GM23338 (cell line): Measurements from ENCODE around the gene SCGB1D2. TPM values are rescaled to one million over a fixed set of nuclear protein-coding genes. Genes with fewer than 3 reads are reported as not detected.

Experiments
- ATAC-seq: fragments of 200-7000 bp; cut with Tn5 transposase; 3 replicates; pipeline ENCODE4 v1.9.1; 2020
- DNase-seq: peaks from one replicate; pipeline ENCODE4 v3.0.0-alpha.2; 2015; ENCODE audit warnings: low spot score
- H2AFZ ChIP-seq: fragments of 200-600 bp; sonication (generic); 2 replicates; pipeline ENCODE4 v1.8.0; 2016; ENCODE audit warnings: antibody characterized with exemption, mild to moderate bottlenecking, moderate library complexity
- H3F3A ChIP-seq: fragments of 200-600 bp; sonication (generic); replicated peaks from 2 replicates; pipeline ENCODE4 v1.8.0; 2017; ENCODE audit warnings: antibody characterized with exemption, mixed run types, low read depth
- H3K27ac ChIP-seq: fragments of 200-600 bp; sonication (generic); 2 replicates; pipeline ENCODE4 v1.6.1; 2016; ENCODE audit warnings: low read depth
- H3K27me3 ChIP-seq: fragments of 200-600 bp; sonication (generic); 2 replicates; pipeline ENCODE4 v1.8.0; 2016; ENCODE audit warnings: mild to moderate bottlenecking, mixed run types, moderate library complexity; ENCODE audit not compliant: insufficient read depth
- H3K36me3 ChIP-seq: fragments of 200-600 bp; sonication (generic); 2 replicates; pipeline ENCODE4 v1.8.0; 2016; ENCODE audit warnings: mild to moderate bottlenecking; ENCODE audit not compliant: insufficient read depth
- H3K4me1 ChIP-seq: fragments of 200-600 bp; sonication (generic); 2 replicates; pipeline ENCODE4 v1.8.0; 2016; ENCODE audit warnings: mild to moderate bottlenecking, moderate library complexity; ENCODE audit not compliant: insufficient read depth
- H3K4me2 ChIP-seq: fragments of 200-600 bp; sonication (generic); 2 replicates; pipeline ENCODE4 v1.7.1; 2017; ENCODE audit warnings: mixed run types
- H3K4me3 ChIP-seq: fragments of 200-600 bp; sonication (generic); 2 replicates; pipeline ENCODE4 v1.6.1; 2016; ENCODE audit warnings: mixed run types
- H3K79me2 ChIP-seq: fragments of 200-600 bp; sonication (generic); replicated peaks from 2 replicates; pipeline ENCODE4 v1.8.0; 2017; ENCODE audit warnings: mild to moderate bottlenecking; ENCODE audit not compliant: insufficient read depth
- H3K9me2 ChIP-seq: fragments of 200-600 bp; sonication (generic); 2 replicates; pipeline ENCODE4 v1.8.0; 2017; ENCODE audit not compliant: insufficient read depth
- H4K20me1 ChIP-seq: fragments of 200-600 bp; sonication (generic); replicated peaks from 2 replicates; pipeline ENCODE4 v1.8.0; 2017; ENCODE audit warnings: mild to moderate bottlenecking; ENCODE audit not compliant: insufficient read depth
- H3K27ac Mint-ChIP-seq: 2 replicates; pipeline ENCODE4 v1.8.0; 2020; ENCODE audit warnings: inconsistent platforms, mild to moderate bottlenecking, moderate library complexity, mixed read lengths
- H3K27me3 Mint-ChIP-seq: 3 replicates; pipeline ENCODE4 v1.8.0; 2022; ENCODE audit warnings: low read depth, mild to moderate bottlenecking, moderate library complexity, mixed read lengths, inconsistent platforms; ENCODE audit not compliant: insufficient read depth, poor library complexity
- H3K36me3 Mint-ChIP-seq: 3 replicates; pipeline ENCODE4 v1.8.0; 2021; ENCODE audit warnings: low read depth, mild to moderate bottlenecking, inconsistent platforms, moderate library complexity, mixed read lengths
- H3K4me1 Mint-ChIP-seq: 3 replicates; pipeline ENCODE4 v1.8.0; 2020; ENCODE audit warnings: mild to moderate bottlenecking, inconsistent platforms, mixed read lengths
- H3K4me3 Mint-ChIP-seq: 3 replicates; pipeline ENCODE4 v1.8.0; 2021; ENCODE audit warnings: moderate library complexity, mild to moderate bottlenecking, inconsistent platforms, mixed read lengths
- H3K9me3 Mint-ChIP-seq: 3 replicates; pipeline ENCODE4 v1.8.0; 2020; ENCODE audit warnings: moderate library complexity, mild to moderate bottlenecking, inconsistent platforms, mixed read lengths
- CREB1 ChIP-seq: fragments of 250-450 bp; sonication (Bioruptor Pico); IDR thresholded peaks from 2 replicates; pipeline ENCODE4 v1.5.0; 2020; ENCODE audit warnings: low read depth, mild to moderate bottlenecking, moderate library complexity
- CTCF ChIP-seq, 2 experiments: fragments of 200-600 bp in 1 of 2; sonication (generic) in 1 of 2; conservative IDR thresholded peaks; 2 replicates each; pipeline versions ENCODE4 v1.5.1 to v1.6.1; 2016 to 2017; ENCODE audit warnings: antibody characterized with exemption in 2 of 2, low read depth in 2 of 2, mild to moderate bottlenecking in 2 of 2, moderate library complexity in 1 of 2
- ETS1 ChIP-seq: IDR thresholded peaks from 2 replicates; pipeline ENCODE4 v1.6.1; 2016; ENCODE audit warnings: antibody characterized with exemption
- EZH2 ChIP-seq: fragments of 200-600 bp; sonication (generic); IDR thresholded peaks from one replicate; pipeline ENCODE4 v1.8.0; 2017; ENCODE audit warnings: antibody characterized with exemption, mild to moderate bottlenecking, low read depth; ENCODE audit not compliant: unreplicated experiment
- EZH2phosphoT487 ChIP-seq: fragments of 200-600 bp; sonication (generic); IDR thresholded peaks from one replicate; pipeline ENCODE4 v1.8.1; 2018; ENCODE audit warnings: antibody characterized with exemption; ENCODE audit not compliant: unreplicated experiment
- JUNB ChIP-seq: IDR thresholded peaks from one replicate; pipeline ENCODE4 v1.6.1; 2016; ENCODE audit warnings: antibody characterized with exemption; ENCODE audit not compliant: unreplicated experiment
- NANOG ChIP-seq: IDR thresholded peaks from 2 replicates; pipeline ENCODE4 v1.6.1; 2016; ENCODE audit warnings: antibody characterized with exemption, borderline replicate concordance
- POLR2AphosphoS5 ChIP-seq: IDR thresholded peaks from 2 replicates; pipeline ENCODE4 v1.6.1; 2016; ENCODE audit warnings: antibody characterized with exemption, low read depth
- REST ChIP-seq: IDR thresholded peaks from one replicate; pipeline ENCODE4 v1.6.1; 2018; ENCODE audit warnings: antibody characterized with exemption; ENCODE audit not compliant: unreplicated experiment
- STAT1 ChIP-seq: IDR thresholded peaks from one replicate; pipeline ENCODE4 v1.6.1; 2016; ENCODE audit warnings: antibody characterized with exemption; ENCODE audit not compliant: unreplicated experiment
- ZNF114 ChIP-seq: fragments of 250-450 bp; sonication (Bioruptor Pico); IDR thresholded peaks from 2 replicates; pipeline ENCODE4 v1.5.0; 2020; ENCODE audit warnings: mild to moderate bottlenecking, moderate library complexity
- ZNF331 ChIP-seq: fragments of 250-450 bp; sonication (Bioruptor Pico); IDR thresholded peaks from 2 replicates; pipeline ENCODE4 v1.5.0; 2020; ENCODE audit warnings: low read depth, mild to moderate bottlenecking, moderate library complexity
- ZNF462 ChIP-seq: fragments of 250-450 bp; sonication (Bioruptor Pico); IDR thresholded peaks from 2 replicates; pipeline ENCODE4 v1.5.0; 2020; ENCODE audit warnings: mild to moderate bottlenecking, moderate library complexity
- polyA plus RNA-seq: library from polyadenylated mRNA; unstranded; fragments of >200 nt; fragmentation: Nextera tagmentation; extraction: Ambion mirVana; gene quantifications from 2 replicates; pipeline ENCODE4 v1.2.1, GENCODE V29; 2016
- total RNA-seq: library from RNA; depleted of rRNA; stranded (reverse); fragments of >200 nt; shearing (Covaris generic); gene quantifications from 2 replicates; pipeline ENCODE4 v1.2.3, GENCODE V29; 2014

Gene SCGB1D2
- total and polyA plus RNA-seq, 2 experiments from 2014 or later: not detected

- Histone ChIP-seq H4K20me1 (no peaks in the 10 kb centered on the region), H3K4me1 (no peaks in the 10 kb centered on the region), H2AFZ (no peak overlapping the region), H3K79me2 (no peaks in the 10 kb centered on the region), H3K27ac (no peak overlapping the region), H3K4me3 (no peak overlapping the region), H3K9me2 (no peaks in the 10 kb centered on the region), H3K27me3 (no peaks in the 10 kb centered on the region), H3K4me2 (no peak overlapping the region), H3K36me3 (no peaks in the 10 kb centered on the region), H3F3A (no peaks in the 10 kb centered on the region)
- Mint-ChIP-seq H3K4me3 (no peak overlapping the region), H3K36me3 (no peaks in the 10 kb centered on the region), H3K27ac (no peak overlapping the region), H3K4me1 (no peaks in the 10 kb centered on the region), H3K27me3 (peaks cover 7% of the 10 kb centered on the region), H3K9me3 (no peaks in the 10 kb centered on the region)
- ATAC-seq (no peak), DNase-seq (no peak)
- TF ChIP-seq EZH2 (no peak), JUNB (no peak), ZNF114 (no peak), NANOG (no peak), CTCF (conservative IDR thresholded peaks at IDR 0.05; ENCODE audit: low read depth in 2 of 2) (no peak), REST (no peak), CREB1 (CRISPR knock-in tag) (no peak), EZH2phosphoT487 (no peak), ZNF462 (CRISPR knock-in tag) (no peak), STAT1 (no peak), ETS1 (no peak), ZNF331 (CRISPR knock-in tag) (no peak), POLR2AphosphoS5 (no peak)
These were observed 36.6 kb upstream of the SCGB1D2 start for GRCh38 chr11:62205441-62205840.
